Embryonic facial prominence (tissue), 1 donor: Measurements from ENCODE around the gene AKR1A1.
"Not testable (repeated sequence)": the region's sequence is repeated elsewhere in the genome, so short reads cannot be mapped to it uniquely, and the experiment has no call there.

Experiments
- DNase-seq: peaks from one replicate; pipeline ENCODE4 v3.0.0-alpha.2; 2016; ENCODE audit errors: extremely low spot score

AKR1A1 gene

GRCh38 chr1:45569962-45570581 is 19.4 kb downstream of the AKR1A1 start:
- DNase-seq, result peak; percentile 48

GRCh38 chr1:45570631-45571030 is 20.0 kb downstream of the AKR1A1 start:
- DNase-seq, result no peak

- no peak for DNase-seq
Measured at GRCh38 chr1:45573231-45573804, 22.7 kb downstream of the AKR1A1 start.

- DNase-seq, result no peak
Measured at GRCh38 chr1:45574105-45574626, 23.5 kb downstream of the AKR1A1 start.

- DNase-seq, result peak; percentile 92
Measured at GRCh38 chr1:45583264-45583665, 32.6 kb downstream of the AKR1A1 start.

- peak; percentile 71 for DNase-seq
Measured at GRCh38 chr1:45583666-45584350, 33.2 kb downstream of the AKR1A1 start, which contains the start of gene NASP. Gene NASP (plus strand): TSS chr1:45584041. CDS start chr1:45584147, 106 bp downstream.

- peak; percentile 79 for DNase-seq
Measured at GRCh38 chr1:45584351-45585109, 33.9 kb downstream of the AKR1A1 start.

GRCh38 chr1:45585110-45585426 is 34.4 kb downstream of the AKR1A1 start:
- DNase-seq, result no peak

GRCh38 chr1:45585496-45586075 is 35.0 kb downstream of the AKR1A1 start:
- DNase-seq, result no peak

GRCh38 chr1:45586769-45587168 is 36.1 kb downstream of the AKR1A1 start:
- DNase-seq, result no peak

GRCh38 chr1:45589861-45590260 is 39.2 kb downstream of the AKR1A1 start:
- no peak for DNase-seq

- DNase-seq, result no peak
Measured at GRCh38 chr1:45594412-45594811, 43.8 kb downstream of the AKR1A1 start.

- not testable (repeated sequence) for DNase-seq
Measured at GRCh38 chr1:45596765-45597164, 46.1 kb downstream of the AKR1A1 start.

GRCh38 chr1:45604239-45604638 is 53.6 kb downstream of the AKR1A1 start:
- no peak for DNase-seq

GRCh38 chr1:45607404-45608074 is 56.9 kb downstream of the AKR1A1 start:
- no peak for DNase-seq

- no peak for DNase-seq
Measured at GRCh38 chr1:45608175-45609156, 57.8 kb downstream of the AKR1A1 start.

GRCh38 chr1:45610589-45611226 is 60.1 kb downstream of the AKR1A1 start:
- DNase-seq, result no peak

- DNase-seq, result no peak
Measured at GRCh38 chr1:45612941-45613579, 62.4 kb downstream of the AKR1A1 start.

GRCh38 chr1:45615885-45616284 is 65.3 kb downstream of the AKR1A1 start:
- DNase-seq, result no peak
